Astrocyte of the spinal cord (primary cell): ENCODE results near the gene EPG5.

ENCODE experiments used
- DNase-seq: peaks from one replicate; pipeline ENCODE4 v3.0.0; 2011; ENCODE audit warnings: low read depth, low spot score
- H3K4me3 ChIP-seq: 2 replicates; pipeline ENCODE4 v1.5.1; 2011; ENCODE audit warnings: low read depth, mild to moderate bottlenecking, low read length, moderate library complexity
- CTCF ChIP-seq: IDR thresholded peaks from 2 replicates; pipeline ENCODE4 v1.5.1; 2012; ENCODE audit warnings: low read depth, mild to moderate bottlenecking, low read length, inconsistent platforms
- in situ Hi-C: cut with HindIII; loops from 2 replicates; pipeline ENCODE4 v1.10.0; 2017; ENCODE audit warnings: low sequenced_read_pairs

The EPG5 gene, protein sequence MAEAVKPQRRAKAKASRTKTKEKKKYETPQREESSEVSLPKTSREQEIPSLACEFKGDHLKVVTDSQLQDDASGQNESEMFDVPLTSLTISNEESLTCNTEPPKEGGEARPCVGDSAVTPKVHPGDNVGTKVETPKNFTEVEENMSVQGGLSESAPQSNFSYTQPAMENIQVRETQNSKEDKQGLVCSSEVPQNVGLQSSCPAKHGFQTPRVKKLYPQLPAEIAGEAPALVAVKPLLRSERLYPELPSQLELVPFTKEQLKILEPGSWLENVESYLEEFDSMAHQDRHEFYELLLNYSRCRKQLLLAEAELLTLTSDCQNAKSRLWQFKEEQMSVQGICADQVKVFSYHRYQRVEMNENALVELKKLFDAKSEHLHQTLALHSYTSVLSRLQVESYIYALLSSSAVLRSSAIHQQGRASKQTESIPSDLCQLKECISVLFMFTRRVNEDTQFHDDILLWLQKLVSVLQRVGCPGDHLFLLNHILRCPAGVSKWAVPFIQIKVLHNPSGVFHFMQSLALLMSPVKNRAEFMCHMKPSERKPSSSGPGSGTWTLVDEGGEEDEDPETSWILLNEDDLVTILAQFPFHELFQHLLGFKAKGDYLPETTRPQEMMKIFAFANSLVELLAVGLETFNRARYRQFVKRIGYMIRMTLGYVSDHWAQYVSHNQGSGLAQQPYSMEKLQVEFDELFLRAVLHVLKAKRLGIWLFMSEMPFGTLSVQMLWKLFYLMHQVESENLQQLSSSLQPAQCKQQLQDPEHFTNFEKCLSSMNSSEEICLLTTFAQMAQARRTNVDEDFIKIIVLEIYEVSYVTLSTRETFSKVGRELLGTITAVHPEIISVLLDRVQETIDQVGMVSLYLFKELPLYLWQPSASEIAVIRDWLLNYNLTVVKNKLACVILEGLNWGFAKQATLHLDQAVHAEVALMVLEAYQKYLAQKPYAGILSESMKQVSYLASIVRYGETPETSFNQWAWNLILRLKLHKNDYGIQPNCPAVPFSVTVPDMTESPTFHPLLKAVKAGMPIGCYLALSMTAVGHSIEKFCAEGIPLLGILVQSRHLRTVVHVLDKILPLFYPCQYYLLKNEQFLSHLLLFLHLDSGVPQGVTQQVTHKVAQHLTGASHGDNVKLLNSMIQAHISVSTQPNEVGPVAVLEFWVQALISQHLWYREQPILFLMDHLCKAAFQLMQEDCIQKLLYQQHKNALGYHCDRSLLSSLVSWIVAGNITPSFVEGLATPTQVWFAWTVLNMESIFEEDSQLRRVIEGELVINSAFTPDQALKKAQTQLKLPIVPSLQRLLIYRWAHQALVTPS (N-terminal part only)

DNA sequence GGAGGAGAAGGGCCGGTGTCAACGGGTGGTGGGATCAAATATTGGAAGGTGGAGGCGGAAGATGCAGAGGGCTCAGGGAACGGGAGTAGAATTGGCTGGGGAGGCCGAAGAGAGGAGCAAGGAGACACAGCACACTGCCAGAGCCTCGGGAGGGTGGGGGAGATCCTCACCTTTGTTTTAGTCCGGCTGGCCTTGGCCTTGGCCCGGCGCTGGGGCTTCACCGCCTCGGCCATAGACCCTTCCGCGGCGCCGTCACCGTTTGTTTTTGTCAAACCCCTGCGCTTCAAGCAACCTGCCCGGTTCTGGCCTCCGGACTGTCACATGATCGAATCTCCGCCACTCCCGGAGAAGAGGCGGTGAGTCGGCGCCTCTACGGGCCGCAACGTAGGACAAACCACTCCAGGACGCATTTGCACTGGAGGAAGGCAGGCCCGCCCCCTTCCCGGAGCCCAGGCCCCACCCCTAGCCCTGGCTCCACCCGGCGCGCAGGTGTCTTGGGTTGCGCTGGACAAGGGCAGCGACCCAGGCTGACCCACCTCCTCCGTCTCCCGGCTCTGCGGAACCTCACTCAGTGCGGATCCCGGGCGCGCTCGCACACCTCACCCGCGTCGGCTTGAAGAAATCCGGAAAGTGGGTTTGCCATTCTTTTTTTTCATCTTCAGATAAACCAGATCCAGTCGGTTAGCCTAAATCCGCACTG is at the start of gene EPG5:
Gene EPG5 (minus strand): TSS at position 323 of the 700 bp plus-strand sequence. CDS start 90 bp downstream, at position 233.
- peak within 1 kb of the TSS; percentile 77 for H3K4me3 ChIP-seq
- TF ChIP-seq CTCF: no peak
- in situ Hi-C loops: no loop called here
- DNase-seq: peak; percentile 97

- in situ Hi-C loops: no loop called here
- TF ChIP-seq CTCF: no peak
- no peak for DNase-seq
- H3K4me3 ChIP-seq: no peak overlapping the region
These were observed 46.5 kb upstream of the EPG5 start for GRCh38 chr18:46013484-46014189.

DNA sequence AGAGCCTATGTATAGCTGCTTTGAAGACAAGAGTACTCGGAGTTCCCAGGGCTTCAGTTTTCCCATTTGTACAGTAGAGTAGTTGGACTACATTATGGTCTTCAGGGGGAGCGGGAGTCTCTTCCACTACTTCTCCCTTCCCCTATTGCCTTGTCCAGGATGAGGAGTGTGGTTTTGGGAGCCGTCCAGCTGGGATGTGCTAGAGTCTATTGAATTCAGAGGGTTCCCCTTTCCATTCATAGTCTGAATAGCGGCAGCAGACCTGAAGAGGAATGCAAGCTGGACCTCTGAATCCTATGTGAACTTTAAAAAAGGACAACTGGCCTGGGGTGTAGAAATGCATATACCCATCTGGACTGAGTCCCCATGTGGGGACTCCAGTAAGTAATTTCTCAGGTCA is 43.5 kb upstream of the EPG5 start:
- no peak for DNase-seq
- TF ChIP-seq CTCF: no peak
- no peak overlapping the region for H3K4me3 ChIP-seq
- in situ Hi-C loops: no loop called here

- H3K4me3 ChIP-seq: no peak overlapping the region
- in situ Hi-C loops: no loop called here
- TF ChIP-seq CTCF: no peak
- no peak for DNase-seq
These were observed 42.9 kb upstream of the EPG5 start for GRCh38 chr18:46010050-46010449.

DNA sequence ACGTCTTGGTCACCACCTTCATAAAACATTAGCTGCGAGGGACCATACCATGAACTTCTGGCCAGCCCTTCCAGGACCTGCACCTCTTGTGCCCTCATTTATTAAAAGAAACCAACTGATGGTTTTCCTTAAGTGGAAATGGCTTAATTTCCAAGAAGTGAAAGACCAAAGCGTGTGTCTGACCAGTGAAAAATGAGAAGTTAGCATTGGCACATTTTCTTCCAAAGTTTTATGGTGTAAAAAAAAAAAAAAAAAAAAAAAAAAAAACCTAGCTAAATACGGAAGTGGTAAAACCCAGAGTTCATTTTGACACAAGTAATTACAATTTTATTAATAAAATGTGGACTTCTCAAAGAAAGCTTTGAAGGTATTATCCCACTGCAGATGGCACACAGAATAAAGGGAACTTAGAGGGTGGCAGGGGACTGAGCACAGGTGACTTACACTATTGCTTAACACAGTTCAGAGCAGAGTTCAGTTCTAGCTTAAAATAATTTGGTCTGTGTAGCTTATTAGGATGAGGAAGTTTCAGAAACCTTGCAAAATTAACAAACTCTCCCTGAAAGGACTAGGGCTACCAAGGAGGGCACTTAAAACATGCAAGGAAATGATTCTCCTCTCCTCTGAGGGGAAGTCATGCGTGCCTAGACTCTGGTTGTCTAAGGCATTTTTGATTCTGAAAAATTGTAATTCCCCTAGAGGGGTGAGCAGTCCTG is 42.2 kb upstream of the EPG5 start:
- TF ChIP-seq CTCF: no peak
- in situ Hi-C loops: no loop called here
- no peak overlapping the region for H3K4me3 ChIP-seq
- no peak for DNase-seq
